Left ventricle myocardium inferior (tissue), 1 donor: ENCODE results near the gene PKD1L1. TPM values are rescaled to one million over a fixed set of nuclear protein-coding genes. Genes with fewer than 3 reads are reported as not detected.

Source experiments
- DNase-seq: peaks from one replicate; pipeline ENCODE4 v3.0.0-alpha.2; 2020
- H3K27ac ChIP-seq: fragments of 200-600 bp; replicated peaks from 2 replicates; pipeline ENCODE4 v1.8.0; 2021
- H3K27me3 ChIP-seq: fragments of 200-600 bp; 2 replicates; pipeline ENCODE4 v1.8.0; 2021; ENCODE audit warnings: low read depth
- H3K36me3 ChIP-seq: fragments of 200-600 bp; 2 replicates; pipeline ENCODE4 v1.8.0; 2021
- H3K4me1 ChIP-seq: fragments of 200-600 bp; 2 replicates; pipeline ENCODE4 v1.8.0; 2021
- H3K4me3 ChIP-seq: fragments of 200-600 bp; 2 replicates; pipeline ENCODE4 v1.8.0; 2021; ENCODE audit warnings: mild to moderate bottlenecking, moderate library complexity
- H3K9me3 ChIP-seq: fragments of 200-600 bp; replicated peaks from 2 replicates; pipeline ENCODE4 v1.8.0; 2021
- intact Hi-C: fragments of 100-400 bp; cut with micrococcal nuclease; formaldehyde crosslinking; loops from one replicate; pipeline ENCODE4 v1.11.0; 2022
- total RNA-seq: library from RNA; stranded (reverse); fragmentation: NEBNext Ultra II Directional; extraction: Animal tissue kit (Norgen Biotek cat#: 25700); gene quantifications from one replicate; pipeline ENCODE4 v1.2.1, GENCODE V29; 2021
- TF ChIP-seq, protein P1 (sequence below): fragments of 200-600 bp; IDR thresholded peaks from 2 replicates; pipeline ENCODE4 v1.8.0; 2021; ENCODE audit warnings: antibody characterized with exemption, mild to moderate bottlenecking, borderline replicate concordance
- donor health status: DM: no; HTN: yes; CAD: no; lungs with severe emphysema.

The PKD1L1 gene
- total RNA-seq, 1 donor from 2014 or later = 1.5 TPM

DNA sequence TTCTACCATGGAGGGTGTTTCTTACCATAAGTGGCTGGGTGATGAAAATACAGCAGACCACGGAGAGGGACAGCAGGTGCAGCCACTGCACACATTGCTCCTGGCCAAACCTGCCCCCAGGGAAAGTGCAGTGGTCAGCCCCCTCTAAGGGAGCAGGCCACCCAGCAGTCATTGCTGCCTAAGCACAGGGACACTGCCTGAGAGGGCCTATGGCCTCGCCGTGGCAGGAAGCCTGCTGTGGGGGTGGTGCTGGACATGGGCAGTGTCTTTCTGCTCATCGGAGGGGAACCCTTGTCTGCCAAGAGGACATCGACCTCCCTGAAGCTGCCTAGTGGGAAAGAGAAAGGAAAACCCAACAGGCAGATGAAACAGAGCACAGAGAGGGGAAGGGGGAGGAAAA is 118.3 kb downstream of the PKD1L1 start:
- DNase-seq = no peak
- no peaks in the 10 kb centered on the region for H3K27me3 ChIP-seq
- TF ChIP-seq, protein P1, sequence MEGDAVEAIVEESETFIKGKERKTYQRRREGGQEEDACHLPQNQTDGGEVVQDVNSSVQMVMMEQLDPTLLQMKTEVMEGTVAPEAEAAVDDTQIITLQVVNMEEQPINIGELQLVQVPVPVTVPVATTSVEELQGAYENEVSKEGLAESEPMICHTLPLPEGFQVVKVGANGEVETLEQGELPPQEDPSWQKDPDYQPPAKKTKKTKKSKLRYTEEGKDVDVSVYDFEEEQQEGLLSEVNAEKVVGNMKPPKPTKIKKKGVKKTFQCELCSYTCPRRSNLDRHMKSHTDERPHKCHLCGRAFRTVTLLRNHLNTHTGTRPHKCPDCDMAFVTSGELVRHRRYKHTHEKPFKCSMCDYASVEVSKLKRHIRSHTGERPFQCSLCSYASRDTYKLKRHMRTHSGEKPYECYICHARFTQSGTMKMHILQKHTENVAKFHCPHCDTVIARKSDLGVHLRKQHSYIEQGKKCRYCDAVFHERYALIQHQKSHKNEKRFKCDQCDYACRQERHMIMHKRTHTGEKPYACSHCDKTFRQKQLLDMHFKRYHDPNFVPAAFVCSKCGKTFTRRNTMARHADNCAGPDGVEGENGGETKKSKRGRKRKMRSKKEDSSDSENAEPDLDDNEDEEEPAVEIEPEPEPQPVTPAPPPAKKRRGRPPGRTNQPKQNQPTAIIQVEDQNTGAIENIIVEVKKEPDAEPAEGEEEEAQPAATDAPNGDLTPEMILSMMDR = no peak

DNA sequence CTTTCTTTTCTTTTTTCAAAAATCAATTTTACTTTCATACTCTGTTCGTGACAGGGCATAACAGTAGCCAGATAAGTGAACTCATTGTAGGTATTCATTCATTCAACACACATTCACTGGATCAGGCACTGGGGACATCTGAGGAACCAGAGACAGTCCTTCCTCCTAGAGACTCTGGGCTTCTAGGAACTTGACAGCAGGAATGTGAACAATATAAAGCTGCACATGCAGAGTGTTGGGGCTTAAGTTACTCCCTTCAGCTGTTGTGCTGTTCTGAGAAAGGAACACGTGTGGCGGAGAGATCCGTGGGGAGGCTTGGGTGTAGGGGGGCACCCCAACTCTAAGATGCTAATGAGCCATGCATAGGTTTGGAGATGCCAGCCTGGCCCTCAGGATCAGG is 120.4 kb downstream of the PKD1L1 start:
- Histone ChIP-seq H3K4me3 (no peak overlapping the region), H3K36me3 (no peaks in the 10 kb centered on the region), H3K27ac (no peak overlapping the region), H3K9me3 (no peaks in the 10 kb centered on the region), H3K4me1 (peaks cover 17% of the 10 kb centered on the region), H3K27me3 (no peaks in the 10 kb centered on the region)
- DNase-seq = no peak
- TF ChIP-seq, protein P1 = no peak
- intact Hi-C loops = no loop called here

More for the DNA sequence above, 118.3 kb downstream of the PKD1L1 start:
- H3K4me1 ChIP-seq = peaks cover 17% of the 10 kb centered on the region
- peaks cover 4% of the 10 kb centered on the region for H3K36me3 ChIP-seq
- intact Hi-C loops = no loop called here
- no peaks in the 10 kb centered on the region for H3K9me3 ChIP-seq
- H3K27ac ChIP-seq = no peak overlapping the region
- H3K4me3 ChIP-seq = no peak overlapping the region

DNA sequence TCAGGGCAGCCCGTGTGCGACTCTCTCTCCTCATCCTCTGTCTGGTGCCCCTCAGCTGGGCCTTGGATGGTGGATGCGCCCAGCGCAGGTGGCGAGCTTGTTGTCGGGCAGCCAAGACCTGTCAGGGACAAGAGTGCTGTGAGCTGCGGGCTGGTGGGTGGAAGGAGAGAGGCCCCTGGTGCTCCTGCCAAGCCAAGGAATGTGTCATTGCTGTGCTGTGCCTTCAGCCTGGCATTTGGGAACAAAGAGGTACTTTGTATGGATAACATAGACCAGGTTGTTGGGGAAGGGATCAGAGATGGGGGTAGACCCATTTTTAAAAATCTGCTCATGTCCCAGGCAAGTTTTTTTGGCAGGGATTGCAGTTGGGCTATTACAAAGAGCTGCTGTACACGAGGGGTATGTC is 120.9 kb downstream of the PKD1L1 start:
- Histone ChIP-seq H3K27me3 (no peaks in the 10 kb centered on the region), H3K9me3 (no peaks in the 10 kb centered on the region), H3K36me3 (no peaks in the 10 kb centered on the region), H3K27ac (no peak overlapping the region), H3K4me3 (no peak overlapping the region), H3K4me1 (peaks cover 17% of the 10 kb centered on the region)
- no peak for DNase-seq
- TF ChIP-seq, protein P1 = no peak
- intact Hi-C loops = no loop called here

DNA sequence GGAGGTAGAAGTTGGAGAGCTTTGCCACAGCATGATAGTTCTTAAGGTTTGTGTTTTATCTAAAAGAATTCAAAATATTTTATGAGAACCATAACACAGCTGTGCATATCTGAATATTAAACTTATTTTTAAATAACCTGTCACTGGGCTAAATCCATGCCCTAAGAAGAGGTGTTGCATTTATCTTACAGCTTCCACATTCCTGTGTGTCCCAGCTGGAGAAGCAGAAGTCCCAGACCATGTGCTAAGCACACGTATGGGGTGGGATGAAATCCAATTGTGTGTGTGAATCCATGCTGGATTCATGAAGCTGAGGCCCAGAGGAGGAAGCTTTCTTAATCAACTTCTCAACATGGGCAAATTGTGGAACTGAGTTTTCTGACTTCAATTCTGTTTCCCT is 121.5 kb downstream of the PKD1L1 start:
- no peak overlapping the region for H3K27ac ChIP-seq
- no peak overlapping the region for H3K4me3 ChIP-seq
- H3K36me3 ChIP-seq = no peaks in the 10 kb centered on the region
- TF ChIP-seq, protein P1 = no peak
- no peak for DNase-seq
- intact Hi-C loops = no loop called here
- no peaks in the 10 kb centered on the region for H3K27me3 ChIP-seq
- no peaks in the 10 kb centered on the region for H3K9me3 ChIP-seq
- H3K4me1 ChIP-seq = peaks cover 17% of the 10 kb centered on the region

DNA sequence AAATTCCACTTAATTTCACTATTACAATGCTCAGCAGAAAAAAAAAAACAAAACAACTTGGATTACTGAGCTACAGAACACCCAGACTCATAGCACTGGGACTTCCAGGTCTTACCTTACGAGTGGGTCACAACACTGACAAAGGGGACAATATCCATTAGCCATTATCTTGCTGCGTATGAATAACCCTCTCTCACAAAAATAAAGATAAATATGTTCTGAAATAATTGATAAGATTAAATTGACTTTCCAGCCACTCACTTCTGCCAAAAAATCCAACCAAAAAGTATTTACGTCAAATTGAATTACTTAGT is 128.7 kb downstream of the PKD1L1 start:
- Histone ChIP-seq H3K4me3 (no peak overlapping the region), H3K27ac (no peak overlapping the region), H3K27me3 (no peaks in the 10 kb centered on the region), H3K4me1 (peaks cover 10% of the 10 kb centered on the region), H3K36me3 (no peaks in the 10 kb centered on the region), H3K9me3 (no peaks in the 10 kb centered on the region)
- DNase-seq = no peak
- TF ChIP-seq, protein P1 = peak; percentile 24
- intact Hi-C loops = loop anchor here (2.0 kb wide), 1 partner anchor 553 kb away; no protein-coding TSS in a partner anchor
